ENCODE results near the gene MMP14. TPM values are rescaled to one million over a fixed set of nuclear protein-coding genes. Genes with fewer than 3 reads are reported as not detected.

MMP14 gene
- total and polyA plus RNA-seq, 2 experiments from 2014 or later, result 7.0 to 56.4 TPM

GRCh38 chr14:22820731-22821130, 15.7 kb upstream of the MMP14 start:
- H3K27me3 Mint-ChIP-seq (ENCODE audit: insufficient read depth, low read depth, poor library complexity), result peaks cover 25% of the 10 kb centered on the region
- no peaks in the 10 kb centered on the region for H3K9me3 Mint-ChIP-seq
- no peak overlapping the region for H3K27ac Mint-ChIP-seq
- peaks cover 49% of the 10 kb centered on the region for H3K4me1 Mint-ChIP-seq
- no peak overlapping the region for H2AFZ ChIP-seq
- H3K36me3 ChIP-seq (ENCODE audit: insufficient read depth), result no peaks in the 10 kb centered on the region
- H3K36me3 Mint-ChIP-seq (ENCODE audit: low read depth), result no peaks in the 10 kb centered on the region; the same call in 2 of the 3 replicates
- H3F3A ChIP-seq (replicated peaks; ENCODE audit: low read depth), result peaks cover 8% of the 10 kb centered on the region; the same call in 1 of the 2 replicates
- DNase-seq (ENCODE audit: low spot score) (peak; percentile 59), ATAC-seq (no peak)
- H3K9me2 ChIP-seq (ENCODE audit: insufficient read depth), result no peaks in the 10 kb centered on the region
- TF ChIP-seq STAT1 (IDR thresholded peaks at IDR 0.05; ENCODE audit: unreplicated experiment) (no peak), EZH2phosphoT487 (IDR thresholded peaks at IDR 0.05; ENCODE audit: unreplicated experiment) (no peak), ZNF331 (CRISPR knock-in tag; IDR thresholded peaks at IDR 0.05; ENCODE audit: low read depth) (no peak), POLR2AphosphoS5 (IDR thresholded peaks at IDR 0.05; ENCODE audit: low read depth) (no peak), JUNB (IDR thresholded peaks at IDR 0.05; ENCODE audit: unreplicated experiment) (no peak), REST (IDR thresholded peaks at IDR 0.05; ENCODE audit: unreplicated experiment) (no peak), EZH2 (IDR thresholded peaks at IDR 0.05; ENCODE audit: low read depth, unreplicated experiment) (no peak), ZNF114 (CRISPR knock-in tag; IDR thresholded peaks at IDR 0.05) (no peak)
- no peaks in the 10 kb centered on the region for H4K20me1 ChIP-seq (replicated peaks; ENCODE audit: insufficient read depth)
- H3K79me2 ChIP-seq (replicated peaks; ENCODE audit: insufficient read depth), result no peaks in the 10 kb centered on the region
- H3K4me3 Mint-ChIP-seq, result peak overlapping the region; percentile 80; the same call in 2 of the 3 replicates
- H3K27ac ChIP-seq (ENCODE audit: low read depth), result peak overlapping the region; percentile 100; the same call in 1 of the 2 replicates
- peak overlapping the region; percentile 97 for H3K4me2 ChIP-seq
- no peaks in the 10 kb centered on the region for H3K27me3 ChIP-seq (ENCODE audit: insufficient read depth)
- H3K4me1 ChIP-seq (ENCODE audit: insufficient read depth), result peaks cover 44% of the 10 kb centered on the region
- H3K4me3 ChIP-seq, result peak overlapping the region; percentile 86; the same call in 1 of the 2 replicates

DNA sequence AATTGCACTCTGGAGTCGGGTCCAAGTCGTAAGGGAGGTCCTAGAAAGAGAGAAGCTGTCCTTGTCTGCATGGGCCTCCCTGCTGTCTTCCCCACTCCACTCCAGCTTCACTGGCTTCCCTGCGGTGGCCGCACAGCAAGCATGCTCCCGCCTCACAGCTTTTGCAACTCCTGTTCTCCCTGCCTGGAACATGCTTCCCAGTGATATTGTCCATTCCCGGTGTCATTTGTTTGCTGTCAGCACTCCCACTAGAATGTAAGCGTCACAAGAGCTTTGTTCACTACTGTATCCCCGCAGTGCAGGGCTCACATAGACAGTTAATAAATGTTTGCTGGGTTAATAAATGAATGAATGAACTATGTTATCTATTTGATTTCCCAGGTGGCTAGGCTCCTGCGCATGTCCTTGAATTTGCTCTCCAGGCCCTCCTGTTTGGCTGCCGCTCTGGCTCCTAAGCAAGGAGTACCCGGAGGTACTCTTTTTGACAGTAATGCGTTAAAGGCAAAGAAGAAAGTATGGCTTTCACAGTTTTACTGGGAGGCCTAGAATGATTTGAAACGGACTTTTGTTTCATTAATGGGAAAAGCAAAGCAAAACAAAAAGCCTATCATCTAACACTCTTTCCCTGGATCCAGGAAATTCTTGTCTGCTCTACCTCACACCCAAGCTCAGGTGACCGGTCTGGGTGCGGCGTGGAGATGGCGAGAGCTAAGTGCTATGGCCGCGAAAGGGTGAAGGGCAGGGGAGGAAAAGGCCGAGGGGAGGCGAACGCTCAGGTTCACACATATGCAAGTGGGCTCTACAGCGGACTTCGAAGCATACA, 15.0 kb upstream of the MMP14 start:
- Mint-ChIP-seq H3K4me1 (peaks cover 45% of the 10 kb centered on the region), H3K36me3 (ENCODE audit: low read depth) (no peaks in the 10 kb centered on the region; the same call in 2 of the 3 replicates), H3K27ac (peak overlapping the region; percentile 96), H3K9me3 (no peaks in the 10 kb centered on the region), H3K4me3 (peak overlapping the region; percentile 80), H3K27me3 (ENCODE audit: insufficient read depth, low read depth, poor library complexity) (peaks cover 28% of the 10 kb centered on the region)
- Histone ChIP-seq H3K79me2 (replicated peaks; ENCODE audit: insufficient read depth) (no peaks in the 10 kb centered on the region), H3K4me2 (peak overlapping the region; percentile 97), H3K4me1 (ENCODE audit: insufficient read depth) (peaks cover 41% of the 10 kb centered on the region), H2AFZ (no peak overlapping the region), H3K4me3 (peak overlapping the region; percentile 86), H3K27ac (ENCODE audit: low read depth) (peak overlapping the region; percentile 100), H3F3A (replicated peaks; ENCODE audit: low read depth) (peaks cover 8% of the 10 kb centered on the region; the same call in 1 of the 2 replicates), H3K9me2 (ENCODE audit: insufficient read depth) (no peaks in the 10 kb centered on the region), H3K27me3 (ENCODE audit: insufficient read depth) (no peaks in the 10 kb centered on the region), H3K36me3 (ENCODE audit: insufficient read depth) (no peaks in the 10 kb centered on the region), H4K20me1 (replicated peaks; ENCODE audit: insufficient read depth) (no peaks in the 10 kb centered on the region)
- TF ChIP-seq, protein P1, sequence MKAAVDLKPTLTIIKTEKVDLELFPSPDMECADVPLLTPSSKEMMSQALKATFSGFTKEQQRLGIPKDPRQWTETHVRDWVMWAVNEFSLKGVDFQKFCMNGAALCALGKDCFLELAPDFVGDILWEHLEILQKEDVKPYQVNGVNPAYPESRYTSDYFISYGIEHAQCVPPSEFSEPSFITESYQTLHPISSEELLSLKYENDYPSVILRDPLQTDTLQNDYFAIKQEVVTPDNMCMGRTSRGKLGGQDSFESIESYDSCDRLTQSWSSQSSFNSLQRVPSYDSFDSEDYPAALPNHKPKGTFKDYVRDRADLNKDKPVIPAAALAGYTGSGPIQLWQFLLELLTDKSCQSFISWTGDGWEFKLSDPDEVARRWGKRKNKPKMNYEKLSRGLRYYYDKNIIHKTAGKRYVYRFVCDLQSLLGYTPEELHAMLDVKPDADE (IDR thresholded peaks at IDR 0.05), result no peak
- ATAC-seq, result no peak
- peak; percentile 46 for DNase-seq (ENCODE audit: low spot score)

Data from GM23338 (cell line).